Fibroblast of mammary gland (primary cell): ENCODE measurements around the gene ANO3.

ENCODE experiments used
- DNase-seq: peaks from one replicate; pipeline ENCODE4 v3.0.0-alpha.2; 2010; ENCODE audit warnings: low read depth
- H3K4me3 ChIP-seq: 2 replicates; pipeline ENCODE4 v1.5.1; 2011; ENCODE audit warnings: low read depth, mild to moderate bottlenecking, low read length, moderate library complexity; ENCODE audit not compliant: control insufficient read depth
- CTCF ChIP-seq: conservative IDR thresholded peaks from 2 replicates; pipeline ENCODE4 v1.5.1; 2011; ENCODE audit warnings: low read depth, low read length, inconsistent platforms; ENCODE audit not compliant: control insufficient read depth, insufficient read depth

ANO3 gene

GRCh38 chr11:26510164-26510563, 178.2 kb downstream of the ANO3 start:
- no peak for TF ChIP-seq CTCF
- no peak for DNase-seq

GRCh38 chr11:26510756-26511155, 178.8 kb downstream of the ANO3 start:
- no peak for TF ChIP-seq CTCF

More at GRCh38 chr11:26510164-26510563, 178.2 kb downstream of the ANO3 start:
- no peak overlapping the region for H3K4me3 ChIP-seq

GRCh38 chr11:26512196-26512595, 180.3 kb downstream of the ANO3 start:
- no peak for TF ChIP-seq CTCF
- DNase-seq = no peak
- H3K4me3 ChIP-seq = no peak overlapping the region

More at GRCh38 chr11:26510756-26511155, 178.8 kb downstream of the ANO3 start:
- DNase-seq = no peak
- no peak overlapping the region for H3K4me3 ChIP-seq

GRCh38 chr11:26519469-26519868, 187.5 kb downstream of the ANO3 start:
- H3K4me3 ChIP-seq = no peak overlapping the region

GRCh38 chr11:26522912-26523610, 191.1 kb downstream of the ANO3 start:
- peak; percentile 55 for TF ChIP-seq CTCF
- DNase-seq = peak; percentile 68

More at GRCh38 chr11:26519469-26519868, 187.5 kb downstream of the ANO3 start:
- no peak for TF ChIP-seq CTCF
- DNase-seq = no peak

GRCh38 chr11:26527685-26528084, 195.8 kb downstream of the ANO3 start:
- no peak for DNase-seq
- no peak overlapping the region for H3K4me3 ChIP-seq
- no peak for TF ChIP-seq CTCF

More at GRCh38 chr11:26522912-26523610, 191.1 kb downstream of the ANO3 start:
- H3K4me3 ChIP-seq = no peak overlapping the region
